Stimulated activated CD8-positive, alpha-beta memory T cell treated with anti-CD3 and anti-CD28 coated beads, Interleukin-7, amount 100 ng/mL, for 24 hours (primary cell): ENCODE results near the gene SSC5D.

Experiments
- DNase-seq: peaks from one replicate; pipeline ENCODE4 v3.0.0-alpha.2; 2020; ENCODE audit warnings: low read depth

SSC5D gene

GRCh38 chr19:55473225-55474012 lies 14.8 kb upstream of the SSC5D start:
- DNase-seq, result no peak

DNA sequence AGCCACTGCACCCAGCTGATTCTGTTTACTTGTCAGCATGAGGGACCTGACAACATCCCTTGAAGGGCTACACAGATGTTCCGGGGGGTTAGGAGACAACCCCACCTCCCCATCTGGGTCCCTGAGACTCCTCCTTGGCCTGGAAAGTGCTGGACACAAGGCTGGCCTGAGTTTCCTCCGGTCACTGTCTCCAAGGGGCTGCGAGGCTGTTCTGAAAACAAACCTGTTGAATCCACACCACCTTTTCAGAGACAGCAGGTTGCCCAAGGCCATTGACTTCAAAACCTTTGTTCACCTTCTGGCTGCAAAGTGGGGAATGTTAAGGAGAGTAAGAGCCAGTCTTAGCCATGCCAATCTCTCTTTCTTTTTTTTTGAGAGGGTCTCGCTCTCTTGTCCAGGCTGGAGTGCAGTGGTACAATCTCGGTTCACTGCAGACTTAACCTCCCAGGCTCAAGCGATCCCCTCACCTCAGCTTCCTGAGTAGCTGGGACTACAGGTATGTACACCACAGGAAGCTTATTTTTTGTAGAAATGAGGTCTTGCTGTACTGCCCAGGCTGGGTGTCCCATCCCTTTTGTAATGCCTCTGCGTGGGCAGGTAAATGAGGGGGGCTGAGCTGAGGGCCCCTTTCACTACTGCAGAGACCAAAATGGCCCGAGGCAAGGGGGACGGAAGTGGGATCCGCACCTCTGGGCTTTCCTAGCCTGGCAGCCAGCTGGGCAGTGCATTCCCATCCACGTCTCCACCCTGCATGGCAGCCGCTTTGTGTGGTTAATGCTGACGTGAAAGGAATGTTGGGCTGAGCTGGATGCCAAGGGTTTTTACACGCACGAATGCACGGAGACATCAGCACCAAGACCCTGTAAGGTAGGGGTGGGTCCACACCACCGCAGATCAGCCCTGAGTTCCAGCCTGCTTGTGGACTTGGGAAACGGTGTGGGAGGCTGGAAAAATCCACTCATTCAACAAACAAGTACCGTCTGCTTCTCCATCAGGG lies 13.7 kb upstream of the SSC5D start:
- no peak for DNase-seq

DNA sequence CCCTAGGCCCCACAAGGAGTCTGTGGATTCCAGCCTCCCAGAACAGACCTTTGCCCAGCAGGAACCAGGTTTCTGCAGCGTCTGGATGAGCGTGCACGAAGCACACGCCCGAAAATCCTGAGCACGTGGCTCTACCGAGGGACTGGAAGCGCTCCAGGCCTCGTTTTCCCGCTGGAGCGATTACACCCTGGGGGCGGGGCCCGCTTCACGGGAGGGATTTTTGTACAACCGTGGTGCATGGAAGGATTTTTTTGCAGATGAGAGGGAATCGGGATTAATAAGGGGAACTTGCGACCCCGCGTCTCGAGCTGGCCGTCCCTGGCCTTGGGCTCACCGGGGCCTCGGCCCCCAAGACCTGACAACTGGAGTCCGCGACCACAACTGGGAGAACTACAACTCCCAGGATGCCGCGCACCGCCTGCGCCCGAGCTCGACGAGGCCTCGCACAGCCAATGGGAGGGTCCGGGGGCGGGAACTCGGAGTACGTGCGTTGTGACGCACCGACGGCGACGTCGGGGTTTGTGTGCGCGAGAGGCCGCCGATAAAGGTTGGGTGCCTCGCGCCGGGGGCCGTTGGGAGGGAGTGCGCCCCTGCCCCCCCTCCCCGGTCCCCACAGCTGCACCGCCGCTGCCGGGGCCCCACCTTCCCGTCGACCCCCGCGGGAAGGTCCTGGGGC lies 12.0 kb upstream of the SSC5D start, which contains the start of gene ZNF628:
Gene ZNF628, plus strand, starts transcription at position 518 of the 676 bp plus-strand sequence. CDS start 3,294 bp downstream, outside the sequence.
- DNase-seq, result peak; percentile 95

DNA sequence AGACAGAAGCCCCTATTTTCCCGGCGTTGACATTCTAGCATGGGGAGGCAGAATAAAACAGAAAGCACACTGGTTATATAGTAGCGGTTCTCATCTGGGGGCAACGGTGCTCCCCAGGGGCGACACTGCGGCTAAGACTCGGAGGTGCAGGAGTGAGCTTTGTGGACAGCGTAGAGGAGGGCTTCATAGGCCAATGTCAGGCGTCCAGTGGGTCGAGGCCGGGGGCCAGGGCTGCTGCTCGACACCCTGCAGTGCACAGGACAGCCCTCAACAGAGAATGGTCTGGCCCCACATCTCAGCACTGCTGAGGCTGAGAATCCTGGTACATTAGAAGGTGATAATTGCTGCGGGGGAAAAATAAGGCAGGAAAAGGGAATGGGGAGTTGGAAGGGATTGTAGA lies 10.3 kb upstream of the SSC5D start:
- no peak for DNase-seq

GRCh38 chr19:55478364-55478763 lies 9.9 kb upstream of the SSC5D start:
- DNase-seq, result no peak

DNA sequence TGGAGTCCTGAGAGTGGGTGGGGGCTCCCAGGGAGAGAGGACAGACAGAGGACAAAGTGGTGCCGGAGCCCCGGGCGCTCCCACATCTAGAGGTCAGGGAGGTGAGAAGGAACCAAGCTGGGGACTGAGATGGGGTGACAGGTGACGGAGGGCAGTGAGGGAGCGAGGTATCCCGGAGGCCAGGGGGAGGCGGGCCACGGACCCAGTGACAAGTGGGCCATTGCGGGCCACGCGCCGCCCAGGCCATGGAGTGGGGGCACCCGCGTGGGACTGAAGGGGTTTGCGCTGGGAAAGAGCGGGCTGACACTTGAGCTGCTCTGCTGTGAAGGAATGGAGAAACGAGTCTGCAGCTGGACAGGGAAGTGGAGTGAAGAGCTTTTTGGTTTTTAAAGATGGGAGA lies 9.2 kb upstream of the SSC5D start:
- no peak for DNase-seq

DNA sequence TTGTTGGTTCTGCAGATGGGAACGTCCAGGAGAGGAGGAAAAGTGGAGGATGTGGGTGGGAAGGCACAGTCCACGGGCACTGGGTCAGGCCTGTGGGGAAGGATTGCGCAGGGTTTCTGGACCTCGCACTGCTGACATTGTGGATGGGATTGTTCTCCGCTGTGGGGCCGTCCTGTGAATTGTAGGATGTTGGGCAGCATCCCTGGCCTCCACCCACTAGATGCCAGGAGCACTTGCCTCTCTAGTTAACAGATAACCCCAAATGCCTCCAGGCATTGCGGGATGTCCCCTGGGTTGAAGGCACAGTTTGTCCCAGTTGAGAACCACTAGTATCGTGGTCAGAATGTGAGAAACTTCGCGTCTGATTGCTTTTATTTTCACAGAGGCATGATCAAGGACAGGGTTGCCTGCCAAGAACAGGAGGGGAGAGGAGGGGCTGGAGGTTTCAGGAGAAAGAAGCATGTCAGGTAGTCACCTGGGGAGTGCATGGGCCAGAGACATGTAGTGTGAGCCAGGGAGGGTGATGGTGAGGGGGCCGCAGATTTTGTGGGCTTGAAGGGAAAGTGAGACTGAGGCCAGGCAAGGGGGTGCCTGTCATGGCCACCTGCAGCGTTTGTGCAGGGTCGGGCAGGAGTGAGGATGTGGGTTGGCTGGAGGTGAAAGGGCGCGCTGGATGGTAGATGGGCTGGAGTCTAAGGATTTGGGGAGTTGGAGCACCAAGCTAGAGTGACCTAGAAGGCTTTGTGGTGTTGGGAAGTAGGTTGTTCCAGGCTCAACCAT lies 8.6 kb upstream of the SSC5D start:
- no peak for DNase-seq

DNA sequence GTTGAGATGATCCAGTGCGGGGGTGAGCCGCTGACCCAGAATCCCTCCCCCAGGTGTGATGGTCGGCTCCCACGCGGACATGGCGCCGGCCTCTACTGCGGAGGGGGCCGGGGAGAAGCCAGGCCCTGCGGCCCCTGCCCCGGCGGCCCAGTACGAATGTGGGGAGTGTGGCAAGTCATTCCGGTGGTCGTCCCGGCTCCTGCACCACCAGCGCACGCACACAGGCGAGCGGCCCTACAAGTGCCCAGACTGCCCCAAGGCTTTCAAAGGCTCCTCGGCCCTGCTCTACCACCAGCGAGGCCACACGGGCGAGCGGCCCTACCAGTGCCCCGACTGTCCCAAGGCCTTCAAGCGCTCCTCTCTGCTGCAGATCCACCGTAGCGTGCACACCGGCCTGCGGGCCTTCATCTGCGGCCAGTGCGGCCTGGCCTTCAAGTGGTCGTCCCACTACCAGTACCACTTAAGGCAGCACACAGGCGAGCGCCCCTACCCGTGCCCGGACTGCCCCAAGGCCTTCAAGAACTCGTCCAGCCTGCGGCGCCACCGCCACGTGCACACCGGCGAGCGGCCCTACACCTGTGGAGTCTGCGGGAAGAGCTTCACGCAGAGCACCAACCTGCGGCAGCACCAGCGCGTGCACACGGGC lies 7.0 kb upstream of the SSC5D start:
- DNase-seq, result no peak

GRCh38 chr19:55481794-55482155 lies 6.5 kb upstream of the SSC5D start:
- no peak for DNase-seq

DNA sequence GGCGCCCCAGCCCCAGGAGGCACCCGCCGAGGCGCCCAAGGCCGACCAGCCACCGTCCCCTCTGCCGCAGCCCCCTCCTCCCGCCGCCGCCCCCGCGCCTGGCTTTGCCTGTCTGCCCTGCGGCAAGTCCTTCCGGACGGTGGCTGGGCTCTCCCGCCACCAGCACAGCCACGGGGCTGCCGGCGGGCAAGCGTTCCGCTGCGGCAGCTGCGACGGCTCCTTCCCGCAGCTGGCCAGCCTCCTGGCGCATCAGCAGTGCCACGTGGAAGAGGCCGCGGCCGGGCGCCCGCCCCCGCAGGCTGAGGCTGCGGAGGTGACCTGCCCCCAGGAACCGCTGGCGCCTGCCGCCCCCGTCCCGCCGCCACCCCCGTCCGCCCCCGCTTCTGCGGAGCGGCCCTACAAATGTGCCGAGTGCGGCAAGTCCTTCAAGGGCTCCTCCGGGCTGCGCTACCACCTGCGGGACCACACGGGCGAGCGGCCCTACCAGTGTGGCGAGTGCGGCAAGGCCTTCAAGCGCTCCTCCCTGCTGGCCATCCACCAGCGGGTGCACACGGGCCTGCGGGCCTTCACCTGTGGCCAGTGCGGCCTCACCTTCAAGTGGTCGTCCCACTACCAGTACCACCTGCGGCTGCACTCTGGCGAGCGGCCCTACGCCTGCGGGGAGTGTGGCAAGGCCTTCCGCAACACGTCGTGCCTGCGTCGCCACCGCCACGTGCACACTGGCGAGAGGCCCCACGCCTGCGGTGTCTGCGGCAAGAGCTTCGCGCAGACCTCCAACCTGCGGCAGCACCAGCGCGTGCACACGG lies 5.9 kb upstream of the SSC5D start:
- no peak for DNase-seq

- DNase-seq, result no peak
Measured at GRCh38 chr19:55482967-55483705, 5.1 kb upstream of the SSC5D start.

DNA sequence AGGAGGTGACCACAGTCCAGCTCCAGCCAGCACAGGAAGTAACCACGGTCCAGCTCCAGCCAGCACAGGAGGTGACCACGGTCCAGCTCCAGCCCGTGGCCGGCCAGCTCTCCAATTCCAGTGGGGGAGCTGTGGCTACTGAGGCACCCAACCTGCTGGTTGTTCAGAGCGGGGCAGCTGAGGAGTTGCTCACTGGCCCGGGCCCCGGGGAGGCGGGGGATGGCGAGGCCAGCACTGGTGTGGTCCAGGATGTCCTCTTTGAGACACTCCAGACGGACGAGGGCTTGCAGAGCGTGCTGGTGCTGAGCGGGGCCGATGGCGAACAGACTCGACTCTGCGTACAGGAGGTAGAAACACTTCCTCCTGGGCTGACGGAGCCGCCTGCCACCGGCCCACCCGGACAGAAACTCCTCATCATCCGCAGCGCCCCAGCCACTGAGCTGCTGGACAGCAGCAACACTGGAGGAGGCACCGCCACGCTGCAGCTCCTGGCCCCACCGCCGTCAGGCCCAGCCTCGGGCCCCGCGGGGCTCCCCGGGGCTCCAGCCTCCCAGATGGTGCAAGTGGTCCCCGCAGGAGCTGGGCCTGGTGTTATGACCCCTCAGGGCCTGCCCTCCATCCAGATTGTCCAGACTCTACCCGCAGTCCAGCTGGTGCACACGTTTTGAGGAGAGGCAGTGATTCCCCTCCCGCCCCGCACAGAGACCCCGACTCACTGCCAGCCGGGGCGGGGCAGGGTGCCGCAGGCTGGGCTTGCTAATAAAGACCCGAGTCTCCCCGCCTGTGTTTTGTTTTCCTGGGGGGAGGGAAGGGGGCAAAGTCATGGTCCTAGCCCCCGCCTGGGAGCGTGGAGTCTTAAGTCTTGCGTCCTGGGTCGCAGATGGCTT lies 4.3 kb upstream of the SSC5D start:
- DNase-seq, result no peak

GRCh38 chr19:55484593-55485438 lies 3.4 kb upstream of the SSC5D start, which contains the start of gene NAT14:
TSS of gene NAT14 (plus strand) at chr19:55485188. CDS start at chr19:55485709, 521 bp downstream.
- peak; percentile 40 for DNase-seq

- DNase-seq, result no peak
Measured at GRCh38 chr19:55485439-55486011, 2.7 kb upstream of the SSC5D start.

DNA sequence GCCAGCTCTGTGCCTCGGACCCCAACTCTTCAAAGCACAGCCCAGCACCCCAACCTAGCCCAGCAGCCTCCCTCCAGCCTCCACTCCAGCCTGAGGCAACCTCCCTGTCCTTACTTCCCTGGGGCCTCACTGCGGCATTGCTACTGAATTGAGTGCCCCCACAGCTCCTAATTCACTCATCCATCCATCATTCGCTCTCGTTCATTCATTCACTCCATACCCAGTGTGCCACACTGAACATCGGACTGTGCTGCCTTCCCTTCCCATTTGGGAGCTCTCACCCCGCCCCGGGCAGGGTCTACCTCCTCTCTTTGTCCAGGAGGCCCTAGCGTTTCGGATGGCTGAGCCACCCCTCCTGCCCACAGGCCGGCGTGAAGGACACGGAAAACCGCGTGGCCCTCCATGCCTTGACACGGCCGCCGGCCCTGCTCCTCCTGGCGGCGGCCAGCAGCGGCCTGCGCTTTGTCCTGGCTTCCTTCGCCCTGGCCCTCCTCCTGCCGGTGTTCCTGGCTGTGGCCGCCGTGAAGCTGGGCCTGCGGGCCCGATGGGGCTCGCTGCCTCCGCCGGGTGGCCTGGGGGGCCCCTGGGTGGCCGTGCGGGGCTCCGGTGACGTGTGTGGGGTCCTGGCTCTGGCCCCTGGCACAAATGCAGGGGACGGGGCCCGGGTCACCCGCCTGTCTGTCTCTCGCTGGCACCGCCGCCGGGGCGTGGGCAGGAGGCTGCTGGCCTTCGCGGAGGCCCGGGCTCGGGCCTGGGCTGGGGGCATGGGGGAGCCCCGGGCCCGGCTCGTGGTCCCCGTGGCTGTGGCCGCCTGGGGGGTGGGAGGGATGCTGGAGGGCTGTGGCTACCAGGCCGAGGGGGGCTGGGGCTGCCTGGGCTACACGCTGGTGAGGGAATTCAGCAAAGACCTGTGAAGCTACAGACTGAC lies 1.9 kb upstream of the SSC5D start:
- DNase-seq, result no peak
